ENCODE results near the gene NKAIN2. TPM values are rescaled to one million over a fixed set of nuclear protein-coding genes. Genes with fewer than 3 reads are reported as not detected.

The NKAIN2 gene
- total and polyA plus RNA-seq, 9 of the 15 experiments (the other 6 are each of a cell fraction or from before 2014, with no cell fraction given), result not detected

GRCh38 chr6:124282541-124282940 lies 478.9 kb downstream of the NKAIN2 start:
- FAIRE-seq, result no peak
- Histone ChIP-seq H3K4me3 (no peak overlapping the region), H3K27me3 (ENCODE audit: control insufficient read depth in 2 of 2, insufficient read depth in 2 of 2, low read length in 2 of 2) (no peaks in the 10 kb centered on the region), H3K27ac (ENCODE audit: extremely low read depth, low read depth, low read length) (no peak overlapping the region), H4K20me1 (replicated peaks; ENCODE audit: control insufficient read depth, insufficient read depth, low read length) (no peaks in the 10 kb centered on the region), H3K9me3 (replicated peaks; ENCODE audit: control insufficient read depth, insufficient read depth, low read depth, low read length) (0 out of 2 replicates have a peak, but pooled peaks cover 2% of the 10 kb centered on the region), H3K9me1 (ENCODE audit: control insufficient read depth, insufficient read depth, low read length) (no peaks in the 10 kb centered on the region), H3K79me2 (ENCODE audit: control insufficient read depth, insufficient read depth, low read length) (no peaks in the 10 kb centered on the region), H3K4me2 (ENCODE audit: insufficient read depth, low read length) (no peak overlapping the region), H3K36me3 (ENCODE audit: control insufficient read depth, insufficient read depth, low read length) (no peaks in the 10 kb centered on the region), H2AFZ (ENCODE audit: low read depth, low read length) (no peak overlapping the region), H3K9ac (ENCODE audit: insufficient read depth in 1 of 2, low read depth in 2 of 2, low read length in 2 of 2) (no peak overlapping the region), H3K4me1 (replicated peaks in 1 of 2; ENCODE audit: control insufficient read depth in 2 of 2, insufficient read depth in 2 of 2, low read length in 2 of 2) (no peaks in the 10 kb centered on the region)
- ATAC-seq, result no peak
- 0% methylated on average over 2 of the region's 2 CpGs for WGBS (ENCODE audit: insufficient coverage, low coverage, missing lambda C conversion rate)
- in situ Hi-C loops (cut with MboI) (no loop called here), intact Hi-C loops (cut with micrococcal nuclease) (no loop called here)
- ChIA-PET CTCF (ENCODE audit: low intra/inter-chr PET ratio) (no interaction called here), POLR2A (no interaction called here)
- no peak for TF ChIP-seq KLF6 (CRISPR knock-in tag; IDR thresholded peaks at IDR 0.05; ENCODE audit: borderline replicate concordance)
- TF ChIP-seq PTTG1 (tag; IDR thresholded peaks at IDR 0.05; ENCODE audit: low read depth), result no peak
- TF ChIP-seq, protein P1, sequence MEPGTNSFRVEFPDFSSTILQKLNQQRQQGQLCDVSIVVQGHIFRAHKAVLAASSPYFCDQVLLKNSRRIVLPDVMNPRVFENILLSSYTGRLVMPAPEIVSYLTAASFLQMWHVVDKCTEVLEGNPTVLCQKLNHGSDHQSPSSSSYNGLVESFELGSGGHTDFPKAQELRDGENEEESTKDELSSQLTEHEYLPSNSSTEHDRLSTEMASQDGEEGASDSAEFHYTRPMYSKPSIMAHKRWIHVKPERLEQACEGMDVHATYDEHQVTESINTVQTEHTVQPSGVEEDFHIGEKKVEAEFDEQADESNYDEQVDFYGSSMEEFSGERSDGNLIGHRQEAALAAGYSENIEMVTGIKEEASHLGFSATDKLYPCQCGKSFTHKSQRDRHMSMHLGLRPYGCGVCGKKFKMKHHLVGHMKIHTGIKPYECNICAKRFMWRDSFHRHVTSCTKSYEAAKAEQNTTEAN (CRISPR knock-in tag; IDR thresholded peaks at IDR 0.05), result no peak
- no peak for TF ChIP-seq NCOR1 (IDR thresholded peaks at IDR 0.05)
- TF ChIP-seq, protein P2, sequence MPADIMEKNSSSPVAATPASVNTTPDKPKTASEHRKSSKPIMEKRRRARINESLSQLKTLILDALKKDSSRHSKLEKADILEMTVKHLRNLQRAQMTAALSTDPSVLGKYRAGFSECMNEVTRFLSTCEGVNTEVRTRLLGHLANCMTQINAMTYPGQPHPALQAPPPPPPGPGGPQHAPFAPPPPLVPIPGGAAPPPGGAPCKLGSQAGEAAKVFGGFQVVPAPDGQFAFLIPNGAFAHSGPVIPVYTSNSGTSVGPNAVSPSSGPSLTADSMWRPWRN (IDR thresholded peaks at IDR 0.05; ENCODE audit: low read depth), result no peak
- TF ChIP-seq PHF8 (IDR thresholded peaks at IDR 0.05; ENCODE audit: borderline replicate concordance, low read length), result no peak
- TF ChIP-seq ZNF121 (CRISPR knock-in tag; conservative IDR thresholded peaks at IDR 0.05), result no peak
- no peak for TF ChIP-seq ZZZ3 (IDR thresholded peaks at IDR 0.05)
- TF ChIP-seq RB1 (IDR thresholded peaks at IDR 0.05; ENCODE audit: low read depth), result no peak
- TF ChIP-seq, protein P3, sequence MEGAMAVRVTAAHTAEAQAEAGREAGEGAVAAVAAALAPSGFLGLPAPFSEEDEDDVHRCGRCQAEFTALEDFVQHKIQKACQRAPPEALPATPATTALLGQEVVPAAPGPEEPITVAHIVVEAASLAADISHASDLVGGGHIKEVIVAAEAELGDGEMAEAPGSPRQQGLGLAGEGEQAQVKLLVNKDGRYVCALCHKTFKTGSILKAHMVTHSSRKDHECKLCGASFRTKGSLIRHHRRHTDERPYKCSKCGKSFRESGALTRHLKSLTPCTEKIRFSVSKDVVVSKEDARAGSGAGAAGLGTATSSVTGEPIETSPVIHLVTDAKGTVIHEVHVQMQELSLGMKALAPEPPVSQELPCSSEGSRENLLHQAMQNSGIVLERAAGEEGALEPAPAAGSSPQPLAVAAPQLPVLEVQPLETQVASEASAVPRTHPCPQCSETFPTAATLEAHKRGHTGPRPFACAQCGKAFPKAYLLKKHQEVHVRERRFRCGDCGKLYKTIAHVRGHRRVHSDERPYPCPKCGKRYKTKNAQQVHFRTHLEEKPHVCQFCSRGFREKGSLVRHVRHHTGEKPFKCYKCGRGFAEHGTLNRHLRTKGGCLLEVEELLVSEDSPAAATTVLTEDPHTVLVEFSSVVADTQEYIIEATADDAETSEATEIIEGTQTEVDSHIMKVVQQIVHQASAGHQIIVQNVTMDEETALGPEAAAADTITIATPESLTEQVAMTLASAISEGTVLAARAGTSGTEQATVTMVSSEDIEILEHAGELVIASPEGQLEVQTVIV (CRISPR knock-in tag; IDR thresholded peaks at IDR 0.05; ENCODE audit: borderline replicate concordance), result no peak
- no peak for DNase-seq (ENCODE audit: extremely low read depth in 1 of 4, low spot score in 3 of 4)
- BruUV-seq (replicated peaks), result no TSS peak
